Loucy (cell line): Measurements from ENCODE around the gene BTG4.
A peak's percentile ranks its signal among the peaks of the same experiment; 100 is the strongest.

Source experiments
- H2AFZ ChIP-seq: fragments of 200-600 bp; sonication (generic); 2 replicates; pipeline ENCODE4 v1.6.0; 2016; ENCODE audit warnings: antibody characterized with exemption, mild to moderate bottlenecking, low read length, moderate library complexity
- H3F3A ChIP-seq: fragments of 200-600 bp; 2 replicates; pipeline ENCODE4 v1.6.0; 2016; ENCODE audit warnings: antibody characterized with exemption, low read depth, mild to moderate bottlenecking
- H3K27me3 ChIP-seq: fragments of 200-600 bp; sonication (generic); 2 replicates; pipeline ENCODE4 v1.6.1; 2014; ENCODE audit warnings: low read length, mild to moderate bottlenecking; ENCODE audit not compliant: insufficient read depth, poor library complexity, severe bottlenecking
- H3K36me3 ChIP-seq: fragments of 200-600 bp; sonication (generic); 2 replicates; pipeline ENCODE4 v1.6.1; 2016; ENCODE audit warnings: low read length; ENCODE audit not compliant: insufficient read depth
- H3K4me1 ChIP-seq: fragments of 200-600 bp; sonication (generic); 2 replicates; pipeline ENCODE4 v1.5.1; 2014; ENCODE audit warnings: low read length, mild to moderate bottlenecking; ENCODE audit not compliant: insufficient read depth, poor library complexity, severe bottlenecking
- H3K4me2 ChIP-seq: fragments of 200-600 bp; sonication (generic); 2 replicates; pipeline ENCODE4 v1.6.0; 2014; ENCODE audit warnings: antibody characterized with exemption, low read length, low read depth, mild to moderate bottlenecking; ENCODE audit not compliant: poor library complexity, severe bottlenecking
- H3K4me3 ChIP-seq: fragments of 200-600 bp; sonication (generic); 2 replicates; pipeline ENCODE4 v1.5.1; 2014; ENCODE audit warnings: low read length, mild to moderate bottlenecking, mixed read lengths; ENCODE audit not compliant: poor library complexity, severe bottlenecking
- H3K79me2 ChIP-seq: fragments of 200-600 bp; sonication (generic); 2 replicates; pipeline ENCODE4 v1.6.1; 2014; ENCODE audit warnings: low read length; ENCODE audit not compliant: insufficient read depth
- H3K9ac ChIP-seq: fragments of 200-600 bp; sonication (generic); 2 replicates; pipeline ENCODE4 v1.6.0; 2014; ENCODE audit warnings: mild to moderate bottlenecking, low read depth, low read length, moderate library complexity; ENCODE audit not compliant: poor library complexity, severe bottlenecking
- H3K9me2 ChIP-seq: fragments of 200-600 bp; sonication (generic); replicated peaks from 2 replicates; pipeline ENCODE4 v1.6.1; 2016; ENCODE audit warnings: low read depth, low read length, mixed read lengths
- H3K9me3 ChIP-seq: fragments of 200-600 bp; sonication (generic); 2 replicates; pipeline ENCODE4 v1.6.1; 2014; ENCODE audit warnings: mild to moderate bottlenecking, antibody characterized with exemption, low read length, low read depth; ENCODE audit not compliant: insufficient read depth
- H4K20me1 ChIP-seq: fragments of 200-600 bp; sonication (generic); 2 replicates; pipeline ENCODE4 v1.6.0; 2014; ENCODE audit warnings: antibody characterized with exemption, low read length, mild to moderate bottlenecking; ENCODE audit not compliant: insufficient read depth, poor library complexity, severe bottlenecking
- CTCF ChIP-seq: fragments of 200-600 bp; sonication (generic); conservative IDR thresholded peaks from 2 replicates; pipeline ENCODE4 v1.5.1; 2014; ENCODE audit warnings: mild to moderate bottlenecking, antibody characterized with exemption, low read length
- EZH2phosphoT487 ChIP-seq: fragments of 200-600 bp; IDR thresholded peaks from 2 replicates; pipeline ENCODE4 v1.6.1; 2018; ENCODE audit warnings: antibody characterized with exemption, mild to moderate bottlenecking, moderate library complexity, borderline replicate concordance

Gene BTG4

GRCh38 chr11:111531687-111532364 lies 19.6 kb upstream of the BTG4 start:
- Histone ChIP-seq H3K4me2 (peak overlapping the region; percentile 41), H3F3A (no peaks in the 10 kb centered on the region), H3K4me1 (peaks cover 21% of the 10 kb centered on the region)

GRCh38 chr11:111531136-111531535 lies 18.9 kb upstream of the BTG4 start:
- no peak for TF ChIP-seq CTCF
- TF ChIP-seq EZH2phosphoT487: no peak
- Histone ChIP-seq H3K9me3 (no peaks in the 10 kb centered on the region), H3K4me2 (no peak overlapping the region), H3K79me2 (no peaks in the 10 kb centered on the region), H3K4me3 (no peak overlapping the region), H3K9me2 (no peaks in the 10 kb centered on the region), H3F3A (no peaks in the 10 kb centered on the region), H3K4me1 (peaks cover 28% of the 10 kb centered on the region), H2AFZ (no peak overlapping the region), H3K36me3 (no peaks in the 10 kb centered on the region), H3K27me3 (no peaks in the 10 kb centered on the region), H3K9ac (no peak overlapping the region), H4K20me1 (no peaks in the 10 kb centered on the region)

More at GRCh38 chr11:111531687-111532364, 19.6 kb upstream of the BTG4 start:
- TF ChIP-seq CTCF (no peak), EZH2phosphoT487 (no peak)
- Histone ChIP-seq H4K20me1 (no peaks in the 10 kb centered on the region), H3K4me3 (no peak overlapping the region), H3K9me2 (no peaks in the 10 kb centered on the region), H2AFZ (peak overlapping the region; percentile 78), H3K9me3 (no peaks in the 10 kb centered on the region), H3K9ac (no peak overlapping the region), H3K79me2 (no peaks in the 10 kb centered on the region), H3K36me3 (no peaks in the 10 kb centered on the region), H3K27me3 (no peaks in the 10 kb centered on the region)

GRCh38 chr11:111530091-111530490 lies 17.9 kb upstream of the BTG4 start:
- Histone ChIP-seq H3K4me1 (peaks cover 31% of the 10 kb centered on the region), H4K20me1 (no peaks in the 10 kb centered on the region), H2AFZ (no peak overlapping the region), H3K36me3 (no peaks in the 10 kb centered on the region), H3K9ac (no peak overlapping the region), H3K4me2 (no peak overlapping the region), H3K27me3 (no peaks in the 10 kb centered on the region), H3K79me2 (no peaks in the 10 kb centered on the region), H3F3A (no peaks in the 10 kb centered on the region), H3K4me3 (no peak overlapping the region), H3K9me3 (no peaks in the 10 kb centered on the region), H3K9me2 (no peaks in the 10 kb centered on the region)
- TF ChIP-seq EZH2phosphoT487 (no peak), CTCF (no peak)
